Measurements from ENCODE around the gene COL6A1. TPM values are rescaled to one million over a fixed set of nuclear protein-coding genes. Genes with fewer than 3 reads are reported as not detected.

Gene COL6A1
- total RNA-seq, 1 experiment from 2014 or later = 33.4 TPM

DNA sequence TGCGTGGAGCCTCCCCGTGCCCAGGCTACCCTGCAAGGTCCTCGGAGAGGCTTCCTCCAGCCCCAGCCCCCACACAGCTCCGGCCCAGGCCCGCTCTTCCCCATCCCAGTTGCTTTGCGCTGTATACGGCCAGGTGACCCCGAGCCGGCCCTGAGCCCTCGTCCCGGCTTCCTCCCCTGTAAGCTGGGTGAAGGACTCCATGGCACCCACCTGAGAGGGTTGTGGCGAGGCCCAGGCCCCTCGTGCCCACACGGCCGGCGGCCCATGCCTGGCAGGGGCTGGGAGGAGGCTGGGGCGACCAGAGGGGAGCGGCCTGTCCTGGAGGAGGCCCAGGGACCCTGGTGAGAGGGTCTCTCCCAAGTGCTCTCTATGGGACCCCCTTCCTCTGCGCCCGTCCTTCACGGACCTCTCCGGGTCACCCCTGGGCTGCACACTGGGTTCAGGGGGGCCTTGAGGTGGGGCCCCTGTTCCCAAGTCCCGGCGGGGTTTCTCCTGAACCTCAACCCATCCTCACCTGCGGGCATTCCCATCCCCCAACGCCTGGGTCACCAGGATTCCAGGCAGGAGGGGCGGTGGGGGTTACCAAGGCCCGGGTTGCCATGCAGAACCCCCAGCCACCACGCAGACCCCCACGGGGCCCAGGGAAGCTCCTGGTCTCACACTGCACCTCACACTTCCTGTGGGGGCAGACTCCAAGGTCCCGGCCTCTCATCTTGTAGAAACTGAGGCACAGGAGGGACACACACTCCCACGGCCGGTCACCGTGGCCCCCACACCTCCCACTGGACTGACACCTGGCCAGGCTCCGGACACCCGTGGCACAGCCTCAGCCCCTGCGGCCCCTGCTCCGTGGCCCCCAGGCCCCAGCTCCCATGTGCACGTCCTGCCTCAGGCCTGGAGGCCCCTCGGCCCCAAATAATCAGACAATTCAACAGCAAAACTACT, 25.2 kb downstream of the COL6A1 start:
- no peak for TF ChIP-seq CTCF (IDR thresholded peaks at IDR 0.05; ENCODE audit: insufficient read depth in 1 of 2, low read depth in 1 of 2, low read length in 1 of 2, severe bottlenecking in 1 of 2, unreplicated experiment in 1 of 2)
- Mint-ChIP-seq H3K27ac (ENCODE audit: unreplicated experiment) (no peak overlapping the region), H3K27me3 (ENCODE audit: insufficient read depth, unreplicated experiment) (no peaks in the 10 kb centered on the region), H3K9me3 (ENCODE audit: unreplicated experiment) (no peaks in the 10 kb centered on the region), H3K4me1 (ENCODE audit: low read depth, unreplicated experiment) (no peaks in the 10 kb centered on the region), H3K4me3 (ENCODE audit: unreplicated experiment) (no peak overlapping the region), H3K36me3 (ENCODE audit: insufficient read depth, unreplicated experiment) (no peaks in the 10 kb centered on the region)
- ChIA-PET CTCF (no interaction called here), POLR2A (no interaction called here)
- DNase-seq = no peak
- H3K27me3 ChIP-seq (replicated peaks; ENCODE audit: control insufficient read depth, insufficient read depth, low read length) = no peaks in the 10 kb centered on the region
- no peaks in the 10 kb centered on the region for H3K36me3 ChIP-seq (ENCODE audit: control insufficient read depth, insufficient read depth, low read length)
- H3K4me1 ChIP-seq = no peaks in the 10 kb centered on the region
- no peak overlapping the region for H3K4me3 ChIP-seq (ENCODE audit: low read depth, low read length)
- intact Hi-C loops (cut with micrococcal nuclease; ENCODE audit: unreplicated experiment) = no loop called here
- no TSS peak for BruUV-seq (replicated peaks)
- peaks cover 14% of the 10 kb centered on the region for H3K9me3 ChIP-seq

GRCh38 chr21:46007492-46007868, 25.9 kb downstream of the COL6A1 start:
- H3K4me3 ChIP-seq (ENCODE audit: low read depth, low read length) = no peak overlapping the region
- peak in 1 of 2 experiments; percentile 23 for DNase-seq
- Mint-ChIP-seq H3K27me3 (ENCODE audit: insufficient read depth, unreplicated experiment) (no peaks in the 10 kb centered on the region), H3K4me3 (ENCODE audit: unreplicated experiment) (no peak overlapping the region), H3K27ac (ENCODE audit: unreplicated experiment) (no peak overlapping the region), H3K9me3 (ENCODE audit: unreplicated experiment) (no peaks in the 10 kb centered on the region), H3K36me3 (ENCODE audit: insufficient read depth, unreplicated experiment) (no peaks in the 10 kb centered on the region), H3K4me1 (ENCODE audit: low read depth, unreplicated experiment) (no peaks in the 10 kb centered on the region)
- TF ChIP-seq CTCF (IDR thresholded peaks at IDR 0.05; ENCODE audit: insufficient read depth in 1 of 2, low read depth in 1 of 2, low read length in 1 of 2, severe bottlenecking in 1 of 2, unreplicated experiment in 1 of 2) = no peak
- H3K36me3 ChIP-seq (ENCODE audit: control insufficient read depth, insufficient read depth, low read length) = no peaks in the 10 kb centered on the region
- no TSS peak for BruUV-seq (replicated peaks)
- no peaks in the 10 kb centered on the region for H3K27me3 ChIP-seq (replicated peaks; ENCODE audit: control insufficient read depth, insufficient read depth, low read length)
- CTCF ChIA-PET = no interaction called here
- no peaks in the 10 kb centered on the region for H3K4me1 ChIP-seq
- POLR2A ChIA-PET = no interaction called here
- intact Hi-C loops (cut with micrococcal nuclease; ENCODE audit: unreplicated experiment) = no loop called here
- H3K9me3 ChIP-seq = peaks cover 14% of the 10 kb centered on the region

DNA sequence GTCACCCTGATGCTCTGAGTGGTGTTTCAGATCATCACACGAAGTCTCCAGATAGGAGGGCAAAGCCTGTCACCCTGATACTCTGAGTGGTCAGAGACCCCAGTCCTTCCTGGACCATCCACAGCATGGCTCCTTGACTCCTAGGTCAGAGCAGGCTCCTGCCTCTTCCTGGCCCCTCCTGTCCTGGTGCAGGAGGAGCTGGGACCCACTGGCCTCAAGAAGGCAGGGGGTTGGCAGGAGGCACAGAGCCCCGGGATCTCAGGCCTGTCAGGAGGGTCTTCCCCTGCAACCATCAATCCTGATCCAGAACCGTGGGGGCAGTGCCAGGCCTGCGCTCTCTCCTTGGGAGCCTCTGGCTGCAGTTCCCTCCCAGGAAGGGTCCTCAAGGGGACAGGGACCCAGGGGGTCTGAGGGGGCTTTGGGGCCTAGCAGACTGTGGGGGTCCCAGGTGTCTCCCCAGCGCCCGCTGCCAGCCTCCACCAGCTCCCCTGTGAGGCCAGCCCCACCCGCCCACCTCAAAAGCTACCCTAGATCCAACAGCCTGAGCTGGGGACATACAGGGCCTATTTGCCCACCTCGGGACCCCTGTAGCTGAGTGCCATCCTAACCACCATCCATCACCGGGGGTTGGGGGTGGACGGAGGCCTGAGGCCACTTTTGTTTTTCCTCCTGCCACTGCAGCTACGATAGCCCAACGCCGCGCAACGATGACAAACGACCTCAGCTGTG, 27.5 kb downstream of the COL6A1 start:
- no peak for TF ChIP-seq CTCF (IDR thresholded peaks at IDR 0.05; ENCODE audit: insufficient read depth in 1 of 2, low read depth in 1 of 2, low read length in 1 of 2, severe bottlenecking in 1 of 2, unreplicated experiment in 1 of 2)
- CTCF ChIA-PET = no interaction called here
- Histone ChIP-seq H3K36me3 (ENCODE audit: control insufficient read depth, insufficient read depth, low read length) (no peaks in the 10 kb centered on the region), H3K4me1 (no peaks in the 10 kb centered on the region), H3K9me3 (peaks cover 14% of the 10 kb centered on the region), H3K27me3 (replicated peaks; ENCODE audit: control insufficient read depth, insufficient read depth, low read length) (no peaks in the 10 kb centered on the region), H3K4me3 (ENCODE audit: low read depth, low read length) (no peak overlapping the region)
- POLR2A ChIA-PET = no interaction called here
- DNase-seq = no peak
- Mint-ChIP-seq H3K4me3 (ENCODE audit: unreplicated experiment) (no peak overlapping the region), H3K4me1 (ENCODE audit: low read depth, unreplicated experiment) (no peaks in the 10 kb centered on the region), H3K9me3 (ENCODE audit: unreplicated experiment) (no peaks in the 10 kb centered on the region), H3K36me3 (ENCODE audit: insufficient read depth, unreplicated experiment) (no peaks in the 10 kb centered on the region), H3K27ac (ENCODE audit: unreplicated experiment) (no peak overlapping the region), H3K27me3 (ENCODE audit: insufficient read depth, unreplicated experiment) (no peaks in the 10 kb centered on the region)
- no TSS peak for BruUV-seq (replicated peaks)
- intact Hi-C loops (cut with micrococcal nuclease; ENCODE audit: unreplicated experiment) = no loop called here

Data from Caco-2 (cell line).